Measurements from ENCODE around the gene CNPY1.

CNPY1 gene

DNA sequence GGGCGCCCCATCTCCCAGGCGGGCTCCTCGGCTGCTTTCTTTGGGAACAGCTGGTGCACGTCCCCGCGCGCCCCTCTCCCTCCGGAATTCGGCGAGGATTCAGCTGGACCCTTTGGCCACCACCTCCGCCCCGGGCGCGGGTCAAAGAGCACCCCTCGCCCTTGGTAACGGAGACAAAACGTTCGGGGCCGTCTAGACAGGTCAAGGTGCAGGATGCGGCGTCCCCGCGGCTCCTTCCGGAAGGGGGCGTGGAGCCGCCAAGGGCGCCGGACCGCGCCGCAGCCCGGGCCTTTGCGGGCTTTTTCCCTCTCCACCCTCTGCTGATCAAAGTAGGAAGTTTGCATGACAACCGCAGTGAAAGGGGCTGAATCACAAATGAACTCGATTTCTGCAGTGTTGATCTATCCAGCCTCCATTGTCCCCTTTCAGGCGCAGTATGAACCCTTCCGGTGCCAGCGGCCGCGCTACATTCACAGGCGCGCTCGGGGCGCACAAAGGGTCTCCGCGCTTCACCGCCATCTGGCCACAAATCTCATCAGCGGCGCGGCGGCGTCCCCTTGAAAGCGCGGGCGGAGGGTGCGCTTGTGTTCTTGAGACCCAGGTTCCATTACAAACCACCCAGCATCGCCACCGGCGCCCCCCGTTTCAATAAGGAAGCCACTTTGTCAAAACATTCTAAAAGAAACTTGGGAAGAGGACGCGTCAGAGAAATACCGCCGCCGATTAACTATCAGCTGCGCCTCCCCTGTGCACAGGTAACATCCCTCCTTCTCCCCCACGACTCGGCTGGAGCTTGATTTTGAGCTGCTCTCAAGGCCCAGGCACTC lies 36.4 kb downstream of the CNPY1 start:
- DNase-seq, result no peak

- DNase-seq, result no peak
Observed at GRCh38 chr7:155509359-155509724, 37.0 kb downstream of the CNPY1 start.

DNA sequence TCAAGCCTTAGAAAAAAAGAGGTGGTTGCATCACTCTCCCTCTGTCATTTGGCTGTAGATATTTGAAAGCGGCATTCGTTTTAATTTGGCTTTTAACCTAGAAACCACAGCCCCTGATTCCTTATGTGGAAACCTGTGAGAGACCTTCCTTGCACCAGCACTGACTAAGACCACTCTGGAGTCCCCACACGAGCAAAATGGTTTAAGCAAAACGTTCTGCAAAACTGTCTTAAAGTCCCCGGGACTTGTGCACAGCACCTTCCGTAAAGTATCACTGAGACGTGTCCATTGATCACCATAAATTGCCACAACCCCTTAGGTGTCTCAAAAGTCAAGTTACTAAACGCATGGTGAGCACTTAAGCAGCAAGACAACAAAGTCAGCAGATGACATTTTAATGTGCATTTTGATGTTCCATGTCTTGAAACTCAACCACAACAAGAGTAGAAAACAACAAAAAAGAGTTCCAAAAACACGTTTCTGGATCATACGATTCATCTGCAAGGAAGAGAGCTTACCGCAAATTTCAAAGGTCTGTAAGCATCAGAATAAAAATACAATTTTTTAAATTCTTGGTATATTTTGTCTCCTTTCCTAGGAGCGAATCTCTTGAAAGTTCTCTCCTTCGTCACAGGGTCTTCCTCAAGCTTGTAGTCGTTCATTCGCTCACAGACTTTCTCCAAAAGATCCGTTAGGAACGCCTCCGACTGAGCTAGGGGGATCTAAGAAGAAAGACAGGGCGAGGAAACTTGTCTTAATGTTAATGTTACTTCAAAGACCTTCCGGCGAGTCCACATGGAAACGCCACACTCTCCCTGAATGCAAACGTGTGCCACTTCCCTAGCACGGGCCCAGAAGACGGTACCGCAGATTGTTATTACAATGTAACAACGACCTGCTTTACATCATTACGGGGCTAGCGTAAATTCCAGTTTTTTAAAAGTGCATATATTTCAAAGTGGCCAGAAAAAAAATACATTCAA lies 37.7 kb downstream of the CNPY1 start:
- DNase-seq, result no peak

DNA sequence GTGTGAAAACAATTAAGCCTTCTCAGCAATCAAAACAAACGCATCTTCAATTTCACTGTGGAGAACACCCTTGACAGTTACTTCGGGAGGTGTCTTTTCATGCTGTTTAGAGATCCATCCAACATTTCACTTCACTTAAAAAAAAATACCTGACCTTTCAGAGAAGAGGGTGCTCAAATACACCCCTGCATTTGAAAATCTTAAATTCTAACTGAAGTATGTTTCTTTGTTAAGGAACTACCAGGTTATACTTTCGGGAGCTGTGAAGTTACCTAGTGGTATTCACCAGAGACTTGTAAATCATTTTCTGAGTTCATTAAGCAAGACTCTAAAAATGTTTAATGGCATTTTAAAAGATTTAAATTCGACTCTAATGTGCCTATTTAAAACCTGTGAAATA lies 38.8 kb downstream of the CNPY1 start:
- no peak for DNase-seq

DNA sequence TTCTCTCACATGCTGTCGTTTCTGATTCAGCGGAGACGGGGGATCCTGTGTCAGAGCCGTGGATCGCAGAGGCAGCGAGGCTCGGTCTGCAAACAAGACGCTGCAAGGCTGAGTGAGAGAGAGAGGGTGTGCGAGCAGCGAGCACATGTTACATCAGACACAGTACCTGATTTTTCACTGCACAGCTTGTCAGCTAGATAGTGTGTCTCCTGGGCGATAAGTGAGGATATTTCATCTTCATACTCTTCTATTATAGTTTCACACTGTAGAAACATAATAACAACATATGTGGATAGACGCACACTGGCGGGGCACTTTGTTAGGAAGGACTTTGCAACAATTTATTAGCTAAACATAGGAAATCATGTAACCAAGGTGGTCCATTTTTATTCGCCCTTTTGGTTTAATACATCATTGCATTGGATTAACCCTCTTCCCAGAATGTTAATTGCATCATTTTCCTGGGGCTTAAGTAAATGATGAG lies 39.5 kb downstream of the CNPY1 start:
- no peak for DNase-seq

DNA sequence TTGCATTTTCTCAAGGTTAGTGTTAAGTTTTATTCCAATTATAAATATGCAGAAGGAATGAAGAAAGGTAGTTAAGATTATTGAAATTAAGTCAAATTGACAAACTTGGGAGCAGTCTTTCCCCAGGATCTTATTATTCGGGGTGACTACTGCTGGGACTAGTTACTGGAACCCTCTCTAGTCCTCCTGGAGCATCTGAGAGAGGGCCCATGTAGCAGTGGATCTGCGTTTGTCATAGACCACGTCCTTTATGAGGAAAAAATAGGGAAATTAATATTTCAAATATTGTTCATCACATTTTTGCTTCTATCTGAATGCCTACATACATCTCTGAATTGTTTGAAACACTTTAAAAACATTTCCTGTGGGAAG lies 41.0 kb downstream of the CNPY1 start:
- no peak for DNase-seq

- DNase-seq, result no peak
Observed at GRCh38 chr7:155497149-155497901, 49.0 kb downstream of the CNPY1 start.

GRCh38 chr7:155496267-155497005 lies 49.9 kb downstream of the CNPY1 start:
- no peak for DNase-seq

DNA sequence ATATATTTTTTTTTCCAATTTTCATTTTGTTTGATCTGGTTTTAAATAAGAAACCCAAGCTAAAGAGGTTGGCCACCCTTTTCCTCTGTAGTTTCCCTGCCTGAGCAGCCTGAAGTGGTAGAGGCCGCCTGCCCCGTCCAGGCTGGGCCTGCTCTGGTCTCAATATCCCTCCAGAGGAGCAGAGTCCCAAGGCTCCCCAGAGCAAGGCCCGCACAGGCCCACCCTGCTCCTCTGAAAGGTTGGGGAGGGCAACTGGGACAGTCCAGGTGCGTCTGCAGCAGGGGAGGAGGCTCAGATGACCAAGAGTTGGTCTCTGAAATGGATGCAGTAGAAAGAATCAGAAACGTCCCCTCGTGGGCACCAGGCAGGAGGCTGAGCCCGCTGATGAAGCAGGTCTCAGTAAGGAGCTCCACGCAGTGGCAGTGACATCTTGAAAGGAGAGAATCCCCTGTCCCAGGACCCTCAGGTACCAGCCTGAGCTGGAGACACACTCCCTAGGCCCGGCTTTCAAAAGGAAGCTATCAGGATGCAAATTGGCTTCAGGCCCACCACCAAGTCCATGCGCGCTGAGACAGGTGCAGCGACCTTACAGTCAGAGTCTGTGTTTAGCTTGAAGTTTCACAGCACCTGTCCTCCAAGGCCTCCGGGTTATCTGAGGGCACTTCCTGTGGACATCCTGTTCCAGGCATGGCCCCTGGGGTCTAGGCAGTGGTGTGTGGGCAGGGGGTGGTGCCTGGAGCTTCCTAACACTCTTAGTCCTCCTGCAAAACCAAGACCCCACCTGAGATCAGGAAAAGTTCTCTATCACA lies 50.7 kb downstream of the CNPY1 start:
- DNase-seq, result no peak

DNA sequence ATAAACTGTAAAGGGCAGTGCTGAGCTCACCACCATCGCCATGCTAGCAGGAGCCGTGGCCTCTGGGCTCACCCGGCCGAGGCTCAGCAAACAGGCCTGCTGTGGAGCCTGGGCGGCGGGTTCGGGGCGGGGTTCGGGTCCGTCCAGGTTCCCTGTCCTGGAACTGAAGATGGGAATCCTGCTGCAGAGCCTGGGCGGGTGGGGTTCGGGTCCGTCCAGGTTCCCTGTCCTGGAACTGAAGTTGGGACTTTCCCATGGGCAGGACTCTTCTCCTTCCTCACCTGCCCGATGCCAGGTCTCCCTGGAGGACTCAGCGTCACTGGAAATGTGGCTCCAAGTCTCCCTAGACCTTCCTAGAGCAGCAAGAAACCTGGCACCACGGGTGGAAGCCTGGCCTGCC lies 51.8 kb downstream of the CNPY1 start:
- DNase-seq, result no peak

GRCh38 chr7:155493744-155494538 lies 52.4 kb downstream of the CNPY1 start:
- no peak for DNase-seq

GRCh38 chr7:155491812-155492211 lies 54.5 kb downstream of the CNPY1 start:
- DNase-seq, result no peak

DNA sequence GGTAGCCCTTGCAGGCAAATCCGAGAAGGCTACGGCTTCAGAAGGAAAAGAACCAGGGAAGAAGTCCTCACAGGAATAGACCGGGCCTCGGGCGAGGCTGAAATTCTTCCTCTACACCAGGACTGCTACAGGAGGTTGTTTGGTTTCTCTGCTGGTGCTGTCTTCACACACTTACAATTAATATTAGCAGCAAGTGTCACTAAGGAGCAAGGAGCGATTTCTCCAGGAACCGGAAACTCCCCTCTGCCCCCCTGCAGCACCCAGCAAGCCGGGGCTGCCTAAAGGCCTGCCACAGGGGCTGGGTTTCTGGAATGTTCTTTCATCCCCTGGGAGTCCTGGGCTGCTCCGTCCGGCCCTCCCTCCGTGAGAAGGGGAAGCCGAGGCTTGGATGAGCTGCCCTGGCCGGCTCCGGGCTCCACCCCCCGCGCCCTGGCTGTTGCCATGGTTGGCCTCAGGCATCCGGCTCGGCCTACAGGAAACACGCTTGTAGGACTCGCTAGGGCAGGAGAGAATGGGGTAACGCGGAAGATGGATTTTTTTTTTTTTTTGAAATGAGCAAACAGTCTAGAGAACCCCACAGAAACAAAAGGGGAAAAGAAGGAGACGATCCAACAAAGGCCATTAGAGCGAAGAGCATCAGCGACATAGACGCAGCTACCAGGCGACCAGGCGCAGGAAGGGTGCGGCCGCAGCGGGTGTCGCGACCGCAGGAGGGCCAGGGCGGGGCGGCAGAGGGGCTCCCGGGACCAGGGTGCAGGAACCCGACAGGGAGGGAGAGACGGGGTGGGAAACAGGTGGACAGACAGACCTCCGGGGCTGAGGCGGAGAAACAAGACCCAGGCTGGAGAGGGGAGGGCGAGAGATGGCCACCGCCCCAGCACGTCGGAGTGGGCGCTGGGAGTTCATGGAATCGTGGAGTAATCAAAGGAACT lies 55.4 kb downstream of the CNPY1 start:
- DNase-seq, result no peak

DNA sequence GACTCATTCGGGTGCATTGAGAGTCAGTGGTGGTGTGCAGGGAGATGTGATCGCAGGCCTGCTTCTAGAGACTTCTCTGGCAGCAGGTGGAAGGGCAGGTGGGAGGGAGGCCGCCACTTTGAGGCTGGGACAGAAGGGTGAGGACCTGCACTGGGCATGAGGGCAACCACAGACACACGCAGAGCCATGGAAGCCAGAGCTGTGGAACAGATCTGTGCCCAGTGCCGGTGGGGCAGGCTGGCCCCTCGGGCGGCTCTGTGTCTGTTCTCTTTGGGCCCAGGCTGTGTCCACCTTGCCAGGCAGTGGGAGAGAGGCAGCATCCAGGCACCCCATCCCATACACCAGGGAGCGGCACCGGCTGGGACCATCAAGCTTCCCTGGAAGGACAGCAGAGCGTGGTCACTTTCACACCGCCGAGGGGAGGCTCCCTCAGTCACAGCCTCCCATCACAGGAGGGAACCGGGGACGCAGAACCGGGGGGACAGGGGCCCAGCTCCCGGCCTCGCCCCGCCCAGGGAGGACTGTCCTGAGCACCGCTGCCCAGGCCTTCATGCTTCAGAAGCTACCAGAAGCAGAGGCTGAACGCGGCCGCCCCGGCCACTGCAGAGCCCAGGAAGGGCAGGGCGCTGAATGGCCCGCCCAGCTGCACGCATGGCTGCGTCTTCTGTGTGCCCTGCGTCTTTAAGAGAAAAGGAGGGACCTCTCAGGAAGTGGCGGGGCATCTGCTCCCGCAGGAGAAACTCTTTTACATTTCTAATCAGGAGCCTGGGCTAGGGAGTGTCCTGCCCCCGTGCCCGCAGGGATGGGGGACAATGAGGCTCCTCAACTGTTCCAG lies 56.3 kb downstream of the CNPY1 start:
- DNase-seq, result no peak

- DNase-seq, result no peak
Observed at GRCh38 chr7:155489158-155489840, 57.1 kb downstream of the CNPY1 start.

GRCh38 chr7:155488483-155489127 lies 57.8 kb downstream of the CNPY1 start:
- no peak for DNase-seq

Data from activated CD4-positive, alpha-beta T cell treated with anti-CD3 and anti-CD28 coated beads for 4 hours (primary cell).